ENCODE results near the gene SAMMSON.

- TF ChIP-seq CTCF (IDR thresholded peaks at IDR 0.05): no peak
- TF ChIP-seq POLR2A (IDR thresholded peaks at IDR 0.05): no peak
Measured at GRCh38 chr3:69959581-69959980, 40.0 kb upstream of the SAMMSON start.
